Retinal pigment epithelial cell (primary cell): Measurements from ENCODE around the gene PUS7L.

ENCODE experiments used
- DNase-seq: peaks from one replicate; pipeline ENCODE4 v3.0.0-alpha.2; 2010; ENCODE audit warnings: low read depth
- H3K4me3 ChIP-seq: 2 replicates; pipeline ENCODE4 v1.5.1; 2011; ENCODE audit warnings: mild to moderate bottlenecking, low read length, control low read depth, moderate library complexity
- TF ChIP-seq, protein P1 (sequence below): conservative IDR thresholded peaks from 2 replicates; pipeline ENCODE4 v1.5.1; 2011; ENCODE audit warnings: low read depth, low read length, control low read depth, inconsistent platforms

PUS7L gene

GRCh38 chr12:43758728-43759563 is at the start of gene PUS7L, which contains the start of gene IRAK4:
Gene PUS7L (minus strand): TSS chr12:43758790. CDS start chr12:43755245, 3,545 bp downstream.
Gene IRAK4 (plus strand): TSS chr12:43758951. CDS start chr12:43768112, 9,161 bp downstream.
- H3K4me3 ChIP-seq, result peak within 1 kb of the TSS; percentile 84
- DNase-seq, result peak; percentile 91
- TF ChIP-seq, protein P1, sequence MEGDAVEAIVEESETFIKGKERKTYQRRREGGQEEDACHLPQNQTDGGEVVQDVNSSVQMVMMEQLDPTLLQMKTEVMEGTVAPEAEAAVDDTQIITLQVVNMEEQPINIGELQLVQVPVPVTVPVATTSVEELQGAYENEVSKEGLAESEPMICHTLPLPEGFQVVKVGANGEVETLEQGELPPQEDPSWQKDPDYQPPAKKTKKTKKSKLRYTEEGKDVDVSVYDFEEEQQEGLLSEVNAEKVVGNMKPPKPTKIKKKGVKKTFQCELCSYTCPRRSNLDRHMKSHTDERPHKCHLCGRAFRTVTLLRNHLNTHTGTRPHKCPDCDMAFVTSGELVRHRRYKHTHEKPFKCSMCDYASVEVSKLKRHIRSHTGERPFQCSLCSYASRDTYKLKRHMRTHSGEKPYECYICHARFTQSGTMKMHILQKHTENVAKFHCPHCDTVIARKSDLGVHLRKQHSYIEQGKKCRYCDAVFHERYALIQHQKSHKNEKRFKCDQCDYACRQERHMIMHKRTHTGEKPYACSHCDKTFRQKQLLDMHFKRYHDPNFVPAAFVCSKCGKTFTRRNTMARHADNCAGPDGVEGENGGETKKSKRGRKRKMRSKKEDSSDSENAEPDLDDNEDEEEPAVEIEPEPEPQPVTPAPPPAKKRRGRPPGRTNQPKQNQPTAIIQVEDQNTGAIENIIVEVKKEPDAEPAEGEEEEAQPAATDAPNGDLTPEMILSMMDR, result peak; percentile 50

DNA sequence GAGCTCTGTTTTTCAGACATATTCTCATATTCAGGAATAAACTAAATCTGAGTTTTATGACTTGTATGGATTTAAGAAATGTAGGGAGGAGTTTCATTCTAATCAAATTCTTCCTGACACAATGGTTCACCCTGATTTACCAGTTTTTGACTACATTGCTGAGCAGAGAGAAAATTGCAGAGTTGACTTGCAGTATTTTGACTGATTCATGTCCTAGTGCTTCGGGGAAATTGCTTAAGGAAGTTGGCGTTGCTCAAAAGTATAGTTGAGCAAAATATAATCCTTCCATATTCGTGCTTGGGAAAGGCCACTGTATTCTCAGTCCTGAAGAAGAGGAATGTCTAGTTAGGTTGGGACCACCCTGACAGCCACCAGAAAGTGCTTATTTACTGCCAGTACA is 48.8 kb upstream of the PUS7L start:
- no peak overlapping the region for H3K4me3 ChIP-seq
- TF ChIP-seq, protein P1, result no peak
- DNase-seq, result no peak

GRCh38 chr12:43806737-43807072 is 48.1 kb upstream of the PUS7L start:
- TF ChIP-seq, protein P1, result no peak
- H3K4me3 ChIP-seq, result peak overlapping the region; percentile 88
- no peak for DNase-seq

- peak; percentile 19 for DNase-seq
- TF ChIP-seq, protein P1, result peak; percentile 36
- H3K4me3 ChIP-seq, result peak within 1 kb of the TSS; percentile 88
These were observed 47.5 kb upstream of the PUS7L start, which contains the start of gene TWF1 for GRCh38 chr12:43805860-43806736. Gene TWF1 (minus strand): TSS chr12:43806317. CDS start chr12:43806245, 72 bp downstream.

DNA sequence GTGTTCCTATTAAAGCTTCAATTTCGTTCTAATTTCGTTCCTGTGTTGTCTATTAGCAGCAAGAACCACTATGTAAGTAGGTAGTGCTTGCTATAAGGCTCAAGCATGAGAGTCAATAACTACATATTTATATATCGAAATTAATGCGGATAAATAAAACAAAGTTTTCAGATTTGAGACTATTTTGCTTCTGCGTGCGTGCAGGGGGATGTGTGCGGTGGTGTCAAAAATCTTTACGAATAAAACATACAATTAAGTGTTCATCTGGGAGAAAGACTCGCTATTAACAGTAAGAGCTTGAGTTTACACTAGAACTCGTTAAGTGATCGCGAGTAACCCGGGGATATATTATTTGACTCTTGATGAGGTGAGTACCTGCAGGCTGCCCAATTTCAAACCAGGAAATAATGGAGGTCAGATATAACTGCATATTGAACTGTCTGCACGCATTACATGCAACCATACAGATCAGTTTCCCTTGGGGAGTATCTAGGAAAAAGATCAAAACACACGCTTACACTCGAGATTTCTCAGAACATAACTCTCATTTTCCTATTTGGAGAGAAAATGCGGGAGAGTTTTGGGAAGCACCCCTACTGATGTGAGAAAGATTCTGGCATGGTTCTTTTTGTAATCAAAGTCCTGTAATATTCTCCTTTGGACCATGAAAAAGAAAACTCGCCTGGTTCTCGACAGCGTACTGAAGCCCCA is 46.7 kb upstream of the PUS7L start:
- H3K4me3 ChIP-seq, result peak overlapping the region; percentile 88
- TF ChIP-seq, protein P1, result no peak
- no peak for DNase-seq

GRCh38 chr12:43797561-43798217 is 39.1 kb upstream of the PUS7L start:
- TF ChIP-seq, protein P1, result no peak
- DNase-seq, result no peak

More at GRCh38 chr12:43797561-43798217, 39.1 kb upstream of the PUS7L start:
- H3K4me3 ChIP-seq, result no peak overlapping the region
